ENCODE results near the gene SMIM44. TPM values are rescaled to one million over a fixed set of nuclear protein-coding genes. Genes with fewer than 3 reads are reported as not detected.

The SMIM44 gene
- total and polyA plus RNA-seq, 2 donors (not counting 1 experiment from before 2014, with no cell fraction given) = not detected

GRCh38 chr19:3494051-3494450 is 10.8 kb upstream of the SMIM44 start:
- POLR2A ChIA-PET = no interaction called here
- H3K9me3 ChIP-seq (ENCODE audit: control extremely low read depth in 1 of 3, control insufficient read depth in 2 of 3, insufficient read depth in 1 of 3, low read length in 2 of 3) = no peaks in the 10 kb centered on the region
- ATAC-seq (ENCODE audit: low read depth) = no peak

GRCh38 chr19:3493651-3494050 is 10.4 kb upstream of the SMIM44 start:
- no peaks in the 10 kb centered on the region for H3K27me3 Mint-ChIP-seq
- Histone ChIP-seq H3K9ac (ENCODE audit: low read length) (no peak overlapping the region), H2AFZ (ENCODE audit: insufficient read depth, low read depth, low read length, poor library complexity, severe bottlenecking) (no peak overlapping the region), H3K4me3 (ENCODE audit: control extremely low read depth in 1 of 5, extremely low read depth in 1 of 5, insufficient read depth in 1 of 5, low read depth in 2 of 5, low read length in 4 of 5) (no peak overlapping the region), H3K36me3 (replicated peaks in 1 of 2; ENCODE audit: control extremely low read depth in 1 of 2, control insufficient read depth in 1 of 2, extremely low read depth in 1 of 2, insufficient read depth in 2 of 2, low read length in 1 of 2) (peaks cover 0 to 34% of the 10 kb centered on the region in 2 experiments), H3K4me1 (ENCODE audit: control insufficient read depth in 2 of 2, insufficient read depth in 2 of 2, low read length in 2 of 2) (no peaks in the 10 kb centered on the region), H3K27ac (ENCODE audit: low read length in 2 of 2) (no peak overlapping the region), H3K79me2 (ENCODE audit: control insufficient read depth, insufficient read depth, low read length) (peaks cover 18% of the 10 kb centered on the region), H3K9me3 (ENCODE audit: control extremely low read depth in 1 of 3, control insufficient read depth in 2 of 3, insufficient read depth in 1 of 3, low read length in 2 of 3) (no peaks in the 10 kb centered on the region), H4K20me1 (ENCODE audit: control insufficient read depth, insufficient read depth, low read length, poor library complexity, severe bottlenecking) (no peaks in the 10 kb centered on the region), H3K27me3 (replicated peaks in 1 of 4; ENCODE audit: control extremely low read depth in 1 of 4, control insufficient read depth in 3 of 4, insufficient read depth in 4 of 4, low read length in 3 of 4) (no peaks in the 10 kb centered on the region), H3K4me2 (replicated peaks; ENCODE audit: low read depth, low read length, poor library complexity, severe bottlenecking) (no peak overlapping the region)
- no peak overlapping the region for H3K4me3 Mint-ChIP-seq
- ATAC-seq (ENCODE audit: low read depth) = no peak
- POLR2A ChIA-PET = no interaction called here
- TF ChIP-seq CTCF (IDR thresholded peaks at IDR 0.05) = no peak
- no peak for TF ChIP-seq EZH2 (IDR thresholded peaks at IDR 0.05; ENCODE audit: borderline replicate concordance, insufficient read depth, low read depth, low read length, poor library complexity, severe bottlenecking)
- H3K4me1 Mint-ChIP-seq = peaks cover 2% of the 10 kb centered on the region
- H3K9me3 Mint-ChIP-seq (ENCODE audit: insufficient read depth) = no peaks in the 10 kb centered on the region
- WGBS (ENCODE audit: insufficient coverage) = 95% methylated on average over 14 of the region's 14 CpGs
- intact Hi-C loops (cut with micrococcal nuclease) = no loop called here
- no peak overlapping the region for H3K27ac Mint-ChIP-seq
- no peak for DNase-seq
- CTCF ChIA-PET = no interaction called here

More at GRCh38 chr19:3494051-3494450, 10.8 kb upstream of the SMIM44 start:
- TF ChIP-seq CTCF (IDR thresholded peaks at IDR 0.05) (no peak), EZH2 (IDR thresholded peaks at IDR 0.05; ENCODE audit: borderline replicate concordance, insufficient read depth, low read depth, low read length, poor library complexity, severe bottlenecking) (no peak)
- CTCF ChIA-PET = interaction anchor here (0.5 to 1.2 kb wide), 3 partner anchors 9 to 102 kb away, joined by 3 to 4 read pairs (median 3); no protein-coding TSS in a partner anchor
- Mint-ChIP-seq H3K4me1 (peaks cover 3% of the 10 kb centered on the region), H3K4me3 (no peak overlapping the region), H3K9me3 (ENCODE audit: insufficient read depth) (no peaks in the 10 kb centered on the region), H3K27me3 (no peaks in the 10 kb centered on the region), H3K27ac (no peak overlapping the region)
- Histone ChIP-seq H3K4me3 (ENCODE audit: control extremely low read depth in 1 of 5, extremely low read depth in 1 of 5, insufficient read depth in 1 of 5, low read depth in 2 of 5, low read length in 4 of 5) (no peak overlapping the region), H3K4me1 (ENCODE audit: control insufficient read depth in 2 of 2, insufficient read depth in 2 of 2, low read length in 2 of 2) (no peaks in the 10 kb centered on the region), H3K27me3 (replicated peaks in 1 of 4; ENCODE audit: control extremely low read depth in 1 of 4, control insufficient read depth in 3 of 4, insufficient read depth in 4 of 4, low read length in 3 of 4) (no peaks in the 10 kb centered on the region), H2AFZ (ENCODE audit: insufficient read depth, low read depth, low read length, poor library complexity, severe bottlenecking) (no peak overlapping the region), H3K27ac (ENCODE audit: low read length in 2 of 2) (no peak overlapping the region), H3K9ac (ENCODE audit: low read length) (no peak overlapping the region), H3K4me2 (replicated peaks; ENCODE audit: low read depth, low read length, poor library complexity, severe bottlenecking) (no peak overlapping the region), H3K79me2 (ENCODE audit: control insufficient read depth, insufficient read depth, low read length) (peaks cover 22% of the 10 kb centered on the region), H3K36me3 (replicated peaks in 1 of 2; ENCODE audit: control extremely low read depth in 1 of 2, control insufficient read depth in 1 of 2, extremely low read depth in 1 of 2, insufficient read depth in 2 of 2, low read length in 1 of 2) (peaks cover 0 to 34% of the 10 kb centered on the region in 2 experiments), H4K20me1 (ENCODE audit: control insufficient read depth, insufficient read depth, low read length, poor library complexity, severe bottlenecking) (no peaks in the 10 kb centered on the region)
- no peak for DNase-seq
- 92% methylated on average over 14 of the region's 15 CpGs for WGBS (ENCODE audit: insufficient coverage)
- intact Hi-C loops (cut with micrococcal nuclease) = no loop called here

Data from B cell (primary cell).